GM21825 (cell line): ENCODE measurements around the gene SLC39A11.
"Not testable (repeated sequence)": the region's sequence is repeated elsewhere in the genome, so short reads cannot be mapped to it uniquely, and the experiment has no call there.

Experiments
- ATAC-seq: cut with Tn5 transposase; IDR thresholded peaks from one replicate; pipeline ENCODE4 v1.9.1; 2021; ENCODE audit warnings: mild to moderate bottlenecking, moderate library complexity; ENCODE audit not compliant: unreplicated experiment

The SLC39A11 gene

GRCh38 chr17:73092523-73093135 is at the start of gene SLC39A11:
Gene SLC39A11, minus strand, starts transcription at chr17:73092688. Its CDS starts 3,924 bp downstream, at chr17:73088764.
- ATAC-seq, result peak; percentile 99

DNA sequence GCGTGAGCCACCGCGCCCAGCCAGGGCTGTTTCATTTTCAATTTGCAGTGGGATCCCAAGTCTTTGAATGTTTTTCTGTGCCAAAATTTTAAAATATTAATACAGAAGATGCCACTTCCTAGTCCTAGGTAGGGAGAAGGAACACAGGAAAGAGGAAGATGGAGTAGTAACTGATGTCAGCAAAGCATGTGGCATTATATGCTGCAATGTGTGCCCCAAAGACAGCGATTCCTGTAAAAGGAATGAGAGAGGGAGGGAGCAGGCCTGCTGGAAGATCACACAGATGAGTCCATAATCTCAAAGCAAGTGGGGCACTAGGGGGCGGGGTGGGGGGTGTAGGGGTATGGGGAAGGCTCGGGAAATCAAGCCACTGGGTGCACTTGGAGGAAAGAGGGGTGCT is 48.9 kb upstream of the SLC39A11 start:
- ATAC-seq, result no peak

DNA sequence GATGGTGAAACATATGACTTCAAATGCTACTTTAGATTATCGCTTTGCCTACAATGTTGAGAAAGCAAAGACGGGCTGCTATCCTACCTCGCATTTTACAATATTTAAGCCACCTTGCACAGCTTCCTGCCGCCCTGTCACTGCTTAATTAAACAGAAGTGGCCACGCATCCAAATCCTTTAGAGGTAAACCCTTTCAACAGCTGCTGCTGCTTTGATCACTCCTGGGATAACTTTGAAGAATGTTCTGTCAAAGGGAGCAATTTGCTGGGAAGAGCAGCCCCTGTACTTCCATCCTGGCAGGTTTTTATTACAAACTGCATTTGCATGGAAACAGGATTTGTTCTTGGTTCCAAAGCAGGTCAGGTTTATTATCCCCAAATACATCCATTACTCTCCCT is 48.1 kb upstream of the SLC39A11 start:
- no peak for ATAC-seq

DNA sequence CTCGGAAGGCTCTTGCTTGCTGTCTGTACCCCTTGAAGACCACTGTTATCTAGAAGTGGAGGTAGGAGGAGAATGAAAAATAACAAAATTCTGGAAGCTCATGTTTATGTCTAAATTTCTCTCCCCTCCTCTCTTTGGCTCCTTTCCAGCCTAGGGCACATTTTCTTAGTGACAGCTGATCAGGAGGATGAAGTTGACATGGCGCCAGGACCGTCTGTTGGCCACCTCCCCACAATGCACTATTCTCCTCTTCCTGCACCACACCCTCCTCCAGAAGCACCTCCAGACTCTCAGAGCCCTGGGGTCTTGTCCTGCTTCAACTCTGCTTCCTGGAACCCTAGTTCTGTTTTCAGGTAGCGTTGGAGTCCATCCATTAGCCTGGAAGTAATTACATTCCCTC is 46.8 kb upstream of the SLC39A11 start:
- ATAC-seq, result no peak

DNA sequence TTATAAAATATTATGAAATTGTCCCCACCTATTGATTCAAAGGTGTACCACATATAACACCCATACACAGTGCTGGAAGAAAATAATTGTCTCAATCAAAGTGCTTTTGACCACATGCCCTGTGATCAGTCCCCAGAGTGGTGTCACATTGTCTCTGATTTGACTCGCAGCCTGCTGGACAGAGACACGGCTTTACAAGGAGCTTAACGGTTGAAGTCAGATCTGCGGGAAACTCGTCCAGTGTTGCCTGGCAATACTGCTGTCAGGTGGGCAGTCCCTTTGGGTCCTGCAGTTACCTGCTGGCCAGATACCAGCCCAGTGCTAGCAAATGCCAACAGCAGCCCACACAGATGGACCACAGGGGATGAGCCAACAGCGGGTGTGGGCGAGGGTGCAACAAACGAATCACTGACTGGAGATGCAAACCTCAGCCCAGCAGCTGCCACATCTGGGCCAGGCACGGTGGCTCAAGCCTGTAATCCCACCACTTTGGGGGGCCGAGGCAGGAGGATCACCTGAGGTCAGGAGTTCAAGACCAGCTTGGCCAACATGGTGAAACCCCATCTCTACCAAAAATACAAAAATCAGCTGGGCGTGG is 46.2 kb upstream of the SLC39A11 start:
- no peak for ATAC-seq

DNA sequence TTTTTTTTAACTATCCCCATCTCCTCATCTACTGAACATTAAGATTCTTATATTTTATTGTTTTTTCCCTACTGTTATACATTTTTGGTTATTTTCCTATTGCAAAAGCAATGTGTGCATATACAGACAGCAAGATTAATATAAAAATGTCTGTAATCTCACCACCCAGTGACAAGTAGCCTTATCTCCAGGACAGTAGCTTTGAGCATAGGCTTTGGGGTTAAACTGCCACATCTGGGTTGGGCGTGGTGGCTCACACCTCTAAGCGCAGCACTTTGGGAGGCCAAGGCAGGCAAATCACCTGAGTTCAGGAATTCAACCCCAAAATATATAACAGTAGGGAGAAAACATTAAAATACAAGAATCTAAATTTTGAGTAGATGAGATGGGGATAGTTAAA is 44.9 kb upstream of the SLC39A11 start:
- ATAC-seq, result no peak

DNA sequence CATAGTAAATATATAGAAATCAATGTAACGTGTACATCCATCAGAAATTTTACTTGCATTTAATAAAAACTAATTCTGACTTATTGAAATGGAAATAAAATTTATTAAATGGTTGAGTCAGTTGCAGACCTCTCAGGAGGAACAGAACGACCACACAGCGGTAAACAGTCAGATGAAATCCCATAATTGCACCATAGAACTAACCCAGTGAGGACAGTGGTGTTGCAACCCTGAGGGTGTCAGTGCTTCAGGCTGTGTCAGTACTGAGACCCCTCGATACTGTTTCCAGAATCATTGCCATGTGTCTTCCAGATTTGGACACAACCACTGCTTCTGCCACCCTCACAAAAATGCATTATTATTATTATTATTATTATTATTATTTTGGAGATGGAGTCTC is 43.3 kb upstream of the SLC39A11 start:
- no peak for ATAC-seq

GRCh38 chr17:73133911-73134649 is 41.6 kb upstream of the SLC39A11 start:
- ATAC-seq, result no peak

- no peak for ATAC-seq
Observed at GRCh38 chr17:73132085-73132492, 39.6 kb upstream of the SLC39A11 start.

DNA sequence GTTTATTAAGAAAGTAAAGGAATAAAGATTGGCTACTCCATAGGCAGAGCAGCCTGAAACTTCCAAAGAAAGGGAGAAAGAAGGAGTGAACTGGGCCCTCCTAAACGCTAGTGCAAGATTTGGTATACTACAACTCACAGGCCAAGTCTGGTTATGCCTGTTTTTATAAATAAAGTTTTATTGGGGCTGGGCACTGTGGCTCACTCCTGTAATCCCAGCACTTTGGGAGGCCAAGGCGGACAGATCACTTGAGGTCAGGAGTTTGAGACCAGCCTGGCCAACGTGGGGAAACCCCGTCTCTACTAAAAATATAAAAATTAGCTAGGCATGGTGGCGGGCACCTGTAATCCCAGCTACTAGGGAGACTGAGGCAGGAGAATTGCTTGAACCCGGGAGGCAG is 39.0 kb upstream of the SLC39A11 start:
- ATAC-seq, result not testable (repeated sequence)

- no peak for ATAC-seq
Observed at GRCh38 chr17:73130977-73131376, 38.5 kb upstream of the SLC39A11 start.

DNA sequence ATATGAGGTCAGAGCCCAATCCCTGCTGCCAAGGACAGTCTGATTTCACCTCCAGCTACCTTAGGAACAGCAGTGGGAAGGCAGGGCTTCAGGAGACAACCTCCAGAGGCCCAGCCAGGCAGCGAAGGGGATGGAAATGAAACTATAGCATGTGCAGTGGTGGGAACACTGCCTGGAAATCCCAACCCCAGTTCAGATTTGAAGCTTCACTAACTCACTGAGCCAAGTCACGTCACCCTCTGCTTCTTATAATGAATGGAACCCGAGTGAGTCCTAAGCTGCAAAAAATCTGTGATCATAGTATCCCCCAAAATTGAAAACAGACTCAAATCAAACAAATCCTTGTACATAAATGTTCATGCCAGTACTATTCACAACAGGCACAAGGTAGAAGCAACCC is 36.0 kb upstream of the SLC39A11 start:
- no peak for ATAC-seq

GRCh38 chr17:73126716-73127473 is 34.4 kb upstream of the SLC39A11 start:
- ATAC-seq, result no peak

DNA sequence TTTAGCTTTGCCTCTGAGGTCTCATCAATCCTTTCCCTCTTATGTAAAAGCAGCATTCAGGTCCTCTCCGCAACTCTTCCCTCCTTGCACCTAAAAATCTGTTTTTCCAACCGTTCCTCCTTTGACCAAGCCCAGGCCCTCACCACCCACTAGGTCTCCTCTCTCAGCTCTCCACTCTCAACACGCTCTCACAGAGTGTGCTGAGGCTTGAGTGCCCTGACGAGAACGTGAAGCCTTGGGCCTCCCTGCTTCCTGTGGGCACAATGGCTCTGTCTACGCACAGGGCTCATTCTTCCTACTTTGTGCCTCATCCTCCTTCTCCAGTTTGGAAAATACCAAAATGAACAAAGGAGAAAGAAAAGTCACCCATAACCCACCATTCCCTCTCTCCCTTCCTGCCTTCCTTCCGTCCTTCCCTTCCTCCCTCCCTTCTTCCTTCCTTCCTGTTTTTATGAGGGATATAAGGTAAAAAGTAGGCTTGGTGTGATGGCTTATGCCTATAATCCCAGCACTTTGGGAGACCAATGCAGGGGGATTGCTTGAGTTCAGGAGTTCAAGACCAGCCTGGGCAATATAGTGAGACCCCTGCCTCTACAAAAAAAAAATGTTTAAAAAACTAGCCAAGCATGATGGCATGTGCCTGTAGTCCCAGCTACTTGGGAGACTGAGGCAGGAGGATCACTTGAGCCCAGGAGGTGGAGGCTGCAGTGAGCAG is 31.3 kb upstream of the SLC39A11 start:
- no peak for ATAC-seq

GRCh38 chr17:73122953-73123605 is 30.6 kb upstream of the SLC39A11 start:
- no peak for ATAC-seq

DNA sequence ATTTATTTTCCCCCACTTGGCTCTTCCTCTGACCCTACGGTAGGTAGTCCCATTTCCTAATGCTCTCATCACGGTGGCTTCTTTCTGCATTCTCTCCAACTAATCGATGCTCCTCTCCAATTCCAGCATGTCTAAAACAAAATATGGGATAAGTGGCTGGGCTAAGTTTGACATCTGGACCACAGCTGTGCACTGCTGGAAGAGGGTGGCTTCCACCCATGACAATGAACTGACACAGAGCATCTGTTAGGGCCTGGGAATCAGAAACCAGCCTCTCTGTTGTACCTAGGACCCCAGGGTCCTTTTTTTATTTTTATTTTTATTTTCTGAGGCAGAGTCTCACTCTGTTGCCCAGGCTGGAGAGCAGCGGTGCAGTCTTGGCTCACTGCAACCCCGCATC is 29.0 kb upstream of the SLC39A11 start:
- no peak for ATAC-seq

DNA sequence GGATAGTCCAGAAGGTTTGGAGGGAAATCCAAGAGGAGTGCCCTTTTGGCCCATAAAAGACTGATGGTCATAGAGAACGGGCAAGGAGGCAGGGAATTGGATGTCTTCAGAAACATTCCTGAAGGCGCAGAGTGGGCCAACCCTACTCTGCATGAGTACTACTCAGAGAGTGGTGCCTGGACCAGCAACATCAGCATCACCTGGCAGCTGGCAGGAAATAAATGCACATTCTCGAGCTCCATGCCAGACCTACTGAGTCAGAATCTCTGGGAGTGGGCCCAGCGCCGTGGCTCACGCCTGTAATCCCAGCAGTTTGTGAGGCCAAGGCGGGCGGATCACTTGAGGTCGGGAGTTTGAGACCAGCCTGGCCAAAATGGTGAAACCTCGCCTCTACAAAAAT is 27.1 kb upstream of the SLC39A11 start:
- ATAC-seq, result no peak

DNA sequence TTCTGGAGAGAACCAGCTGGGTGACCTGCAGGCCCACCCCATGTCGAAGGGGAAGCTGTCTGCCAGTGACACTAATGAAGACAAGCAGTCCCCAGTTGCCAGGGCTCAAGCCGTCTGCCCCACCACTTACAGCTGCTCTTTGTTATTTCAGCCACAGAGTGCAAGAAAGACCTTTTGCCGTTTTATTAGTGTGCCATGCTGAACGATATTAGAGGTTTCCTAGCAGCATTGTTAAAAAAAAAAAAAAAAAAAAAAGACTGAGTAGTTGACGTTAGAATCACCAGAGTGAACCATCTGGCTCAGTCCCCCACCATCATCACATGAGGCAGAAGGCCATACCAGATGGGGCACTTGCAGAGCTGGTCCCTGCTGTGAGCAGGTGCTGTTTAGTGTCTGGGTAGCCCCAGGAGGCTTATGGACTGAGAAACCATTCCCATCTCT is 26.5 kb upstream of the SLC39A11 start:
- ATAC-seq, result no peak

DNA sequence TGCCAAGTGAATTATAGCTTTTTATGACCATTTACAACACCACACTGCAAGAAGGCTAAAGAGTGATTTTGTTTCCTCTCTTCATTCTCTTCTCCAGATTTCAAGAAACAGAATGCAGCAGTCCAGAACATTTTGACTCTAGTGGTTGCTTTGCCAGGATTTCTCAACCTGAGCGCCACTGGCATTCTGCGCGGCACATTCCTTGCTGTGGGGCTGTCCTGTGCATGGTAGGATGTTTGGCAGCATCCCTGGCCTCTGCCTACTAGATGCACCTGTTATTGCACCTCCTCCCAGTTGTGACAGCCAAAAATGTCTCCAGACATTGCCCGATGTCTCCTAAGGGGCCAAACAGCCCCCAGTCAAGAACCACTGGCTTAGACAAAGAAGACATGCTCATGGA is 25.7 kb upstream of the SLC39A11 start:
- ATAC-seq, result no peak

DNA sequence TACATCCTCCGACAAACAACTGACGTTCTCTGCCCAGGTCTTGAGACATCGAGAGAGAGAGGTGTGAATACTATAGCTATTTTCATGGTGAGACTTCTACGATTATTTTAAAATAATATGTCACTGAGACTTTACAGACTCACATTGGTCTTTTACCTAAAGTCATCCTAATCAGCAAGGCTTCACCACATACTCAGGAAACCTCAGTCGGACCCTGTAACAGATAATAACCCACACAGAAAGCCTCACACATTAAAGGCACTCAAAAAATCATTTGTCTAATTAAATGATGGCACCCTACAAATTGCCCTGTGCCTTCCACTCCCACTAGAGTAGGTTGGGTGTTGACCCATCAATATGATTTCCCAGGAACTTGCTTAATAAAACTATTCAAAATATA is 19.8 kb upstream of the SLC39A11 start:
- ATAC-seq, result no peak
